ENCODE data around the gene RGL4.
"Not testable (repeated sequence)": the region's sequence is repeated elsewhere in the genome, so short reads cannot be mapped to it uniquely, and the experiment has no call there.

Gene RGL4

DNA sequence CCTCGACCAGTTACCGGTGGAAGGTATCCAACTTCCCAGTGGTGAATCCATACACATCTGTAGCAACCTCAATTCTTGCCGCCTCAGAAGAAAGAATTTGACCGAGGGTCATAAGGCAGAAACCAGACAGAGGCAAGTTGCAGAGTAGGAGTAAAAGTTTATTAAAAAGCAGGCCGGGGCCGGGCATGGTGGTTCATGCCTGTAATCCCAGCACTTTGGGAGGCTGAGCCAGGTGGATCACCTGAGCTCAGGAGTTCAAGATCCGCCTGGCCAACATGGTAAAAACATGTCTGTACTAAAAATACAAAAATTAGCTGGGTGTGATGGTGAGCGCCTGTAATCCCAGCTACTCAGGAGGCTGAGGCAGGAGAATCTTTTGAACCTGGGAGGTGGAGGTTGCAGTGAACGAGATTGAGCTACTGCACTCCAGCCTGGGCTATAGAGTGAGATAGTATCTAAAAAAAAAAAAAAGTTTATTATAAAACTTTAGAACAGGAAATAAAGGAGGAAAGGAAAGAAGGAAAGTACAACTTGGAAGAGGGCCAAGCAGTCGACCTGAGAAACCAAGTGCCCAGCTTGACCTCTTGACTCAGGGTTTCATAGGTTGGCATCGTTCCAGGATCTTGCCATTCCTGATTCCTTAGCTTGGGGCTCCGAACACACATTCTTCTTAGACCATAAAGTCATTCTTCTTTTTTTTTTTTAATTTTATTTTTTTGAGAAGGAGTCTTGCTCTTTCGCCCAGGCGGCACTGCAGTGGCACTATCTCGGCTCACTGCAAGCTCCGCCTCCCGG is 27.8 kb downstream of the RGL4 start:
- peaks cover 3 to 20% (median 13%) of the 10 kb centered on the region in 4 experiments for H3K4me1 ChIP-seq (ENCODE audit: control extremely low read depth in 1 of 4, control insufficient read depth in 4 of 4, insufficient read depth in 4 of 4, low read length in 3 of 4)
- H3K9me3 ChIP-seq (ENCODE audit: control extremely low read depth in 1 of 5, control insufficient read depth in 4 of 5, insufficient read depth in 2 of 5, low read depth in 1 of 5, low read length in 4 of 5): no peaks in the 10 kb centered on the region
- no peaks in the 10 kb centered on the region for H3K27me3 ChIP-seq (replicated peaks in 2 of 5; ENCODE audit: control insufficient read depth in 4 of 5, insufficient read depth in 5 of 5, low read length in 4 of 5)
- ChIA-PET POLR2A (interaction anchor here (0.6 to 0.8 kb wide), 5 partner anchors 9 to 183 kb away, joined by 3 to 5 read pairs (median 3); partner anchors contain the start of gene ZNF70), CTCF (no interaction called here)
- H3K36me3 ChIP-seq (ENCODE audit: control insufficient read depth in 4 of 4, insufficient read depth in 4 of 4, low read length in 3 of 4): peaks cover 3 to 14% (median 9%) of the 10 kb centered on the region in 4 experiments
- no peak for DNase-seq
- WGBS (ENCODE audit: insufficient coverage): 80% methylated on average over 7 of the region's 17 CpGs
- H3K27ac ChIP-seq (ENCODE audit: insufficient read depth in 1 of 2, low read depth in 1 of 2, low read length in 2 of 2, poor library complexity in 1 of 2, severe bottlenecking in 2 of 2): no peak overlapping the region
- no peak overlapping the region for H3K4me3 ChIP-seq (ENCODE audit: control insufficient read depth in 1 of 7, extremely low read depth in 1 of 7, insufficient read depth in 4 of 7, low read depth in 2 of 7, low read length in 6 of 7)

GRCh38 chr22:23720855-23721254 is 30.0 kb downstream of the RGL4 start:
- no peak for DNase-seq
- ChIA-PET POLR2A (interaction anchor here (0.6 kb wide), 1 partner anchor 25 kb away, joined by 3 read pairs; no protein-coding TSS in a partner anchor), CTCF (no interaction called here)
- Histone ChIP-seq H3K27me3 (replicated peaks in 2 of 5; ENCODE audit: control insufficient read depth in 4 of 5, insufficient read depth in 5 of 5, low read length in 4 of 5) (no peaks in the 10 kb centered on the region), H3K9me3 (ENCODE audit: control extremely low read depth in 1 of 5, control insufficient read depth in 4 of 5, insufficient read depth in 2 of 5, low read depth in 1 of 5, low read length in 4 of 5) (no peaks in the 10 kb centered on the region), H3K4me1 (ENCODE audit: control extremely low read depth in 1 of 4, control insufficient read depth in 4 of 4, insufficient read depth in 4 of 4, low read length in 3 of 4) (peaks cover under 1 to 16% (median 10%) of the 10 kb centered on the region in 4 experiments), H3K36me3 (ENCODE audit: control insufficient read depth in 4 of 4, insufficient read depth in 4 of 4, low read length in 3 of 4) (no peaks in the 10 kb centered on the region), H3K27ac (ENCODE audit: insufficient read depth in 1 of 2, low read depth in 1 of 2, low read length in 2 of 2, poor library complexity in 1 of 2, severe bottlenecking in 2 of 2) (no peak overlapping the region), H3K4me3 (ENCODE audit: control insufficient read depth in 1 of 7, extremely low read depth in 1 of 7, insufficient read depth in 4 of 7, low read depth in 2 of 7, low read length in 6 of 7) (no peak overlapping the region)
- 100% methylated on average over 5 of the region's 6 CpGs for WGBS (ENCODE audit: insufficient coverage)

DNA sequence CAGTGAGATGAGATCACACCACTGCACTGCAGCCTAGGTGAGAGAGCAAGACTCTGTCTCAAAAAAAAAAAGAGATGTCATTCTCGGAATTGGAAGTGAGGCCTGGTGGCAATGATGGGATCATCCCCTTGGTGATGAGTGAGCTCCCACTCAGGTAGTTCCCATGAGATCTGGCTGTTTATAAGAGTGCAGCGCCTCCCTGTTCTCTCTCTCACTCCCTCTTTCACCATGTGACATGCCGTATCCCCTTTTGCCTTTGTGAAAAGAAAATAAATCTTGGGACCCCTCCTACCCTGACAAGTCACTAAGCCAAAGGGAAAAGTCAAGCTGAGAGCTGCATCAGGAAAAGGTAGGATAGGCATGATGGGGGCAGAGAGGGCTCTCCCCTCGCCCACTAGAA is 31.3 kb downstream of the RGL4 start:
- WGBS (ENCODE audit: insufficient coverage): 83% methylated on average over 1 of the region's 4 CpGs
- H3K27me3 ChIP-seq (replicated peaks in 2 of 5; ENCODE audit: control insufficient read depth in 4 of 5, insufficient read depth in 5 of 5, low read length in 4 of 5): no peaks in the 10 kb centered on the region
- ChIA-PET CTCF (no interaction called here), POLR2A (no interaction called here)
- H3K36me3 ChIP-seq (ENCODE audit: control insufficient read depth in 4 of 4, insufficient read depth in 4 of 4, low read length in 3 of 4): no peaks in the 10 kb centered on the region
- no peak overlapping the region for H3K4me3 ChIP-seq (ENCODE audit: control insufficient read depth in 1 of 7, extremely low read depth in 1 of 7, insufficient read depth in 4 of 7, low read depth in 2 of 7, low read length in 6 of 7)
- no peaks in the 10 kb centered on the region for H3K9me3 ChIP-seq (ENCODE audit: control extremely low read depth in 1 of 5, control insufficient read depth in 4 of 5, insufficient read depth in 2 of 5, low read depth in 1 of 5, low read length in 4 of 5)
- peaks cover 0 to 4% (median 2%) of the 10 kb centered on the region in 4 experiments for H3K4me1 ChIP-seq (ENCODE audit: control extremely low read depth in 1 of 4, control insufficient read depth in 4 of 4, insufficient read depth in 4 of 4, low read length in 3 of 4)
- no peak overlapping the region for H3K27ac ChIP-seq (ENCODE audit: insufficient read depth in 1 of 2, low read depth in 1 of 2, low read length in 2 of 2, poor library complexity in 1 of 2, severe bottlenecking in 2 of 2)
- DNase-seq: no peak

DNA sequence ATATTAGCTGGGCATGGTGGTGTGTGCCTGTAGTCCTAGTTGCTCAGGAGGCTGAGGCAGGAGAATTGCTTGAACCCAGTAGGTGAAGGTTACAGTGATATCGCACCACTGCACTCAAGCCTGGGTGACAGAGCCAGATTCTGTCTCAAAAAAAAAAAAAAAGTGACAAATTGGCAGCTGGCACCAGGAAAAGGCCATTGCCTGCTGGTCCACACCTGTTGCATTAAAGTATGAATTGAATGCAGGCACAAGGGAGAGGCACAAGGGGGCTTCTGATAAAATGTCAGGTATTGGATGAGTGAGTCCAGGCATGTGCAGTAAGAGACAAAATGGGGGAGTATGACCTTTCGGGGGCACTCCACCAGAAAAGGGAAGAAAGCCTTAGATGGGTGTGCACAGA is 31.9 kb downstream of the RGL4 start:
- no peak for DNase-seq
- no peak overlapping the region for H3K4me3 ChIP-seq (ENCODE audit: control insufficient read depth in 1 of 7, extremely low read depth in 1 of 7, insufficient read depth in 4 of 7, low read depth in 2 of 7, low read length in 6 of 7)
- H3K36me3 ChIP-seq (ENCODE audit: control insufficient read depth in 4 of 4, insufficient read depth in 4 of 4, low read length in 3 of 4): no peaks in the 10 kb centered on the region
- H3K4me1 ChIP-seq (ENCODE audit: control extremely low read depth in 1 of 4, control insufficient read depth in 4 of 4, insufficient read depth in 4 of 4, low read length in 3 of 4): no peaks in the 10 kb centered on the region
- CTCF ChIA-PET: no interaction called here
- H3K9me3 ChIP-seq (ENCODE audit: control extremely low read depth in 1 of 5, control insufficient read depth in 4 of 5, insufficient read depth in 2 of 5, low read depth in 1 of 5, low read length in 4 of 5): no peaks in the 10 kb centered on the region
- H3K27me3 ChIP-seq (replicated peaks in 2 of 5; ENCODE audit: control insufficient read depth in 4 of 5, insufficient read depth in 5 of 5, low read length in 4 of 5): no peaks in the 10 kb centered on the region
- no peak overlapping the region for H3K27ac ChIP-seq (ENCODE audit: insufficient read depth in 1 of 2, low read depth in 1 of 2, low read length in 2 of 2, poor library complexity in 1 of 2, severe bottlenecking in 2 of 2)
- POLR2A ChIA-PET: no interaction called here
- 100% methylated on average over 2 of the region's 2 CpGs for WGBS (ENCODE audit: insufficient coverage)

DNA sequence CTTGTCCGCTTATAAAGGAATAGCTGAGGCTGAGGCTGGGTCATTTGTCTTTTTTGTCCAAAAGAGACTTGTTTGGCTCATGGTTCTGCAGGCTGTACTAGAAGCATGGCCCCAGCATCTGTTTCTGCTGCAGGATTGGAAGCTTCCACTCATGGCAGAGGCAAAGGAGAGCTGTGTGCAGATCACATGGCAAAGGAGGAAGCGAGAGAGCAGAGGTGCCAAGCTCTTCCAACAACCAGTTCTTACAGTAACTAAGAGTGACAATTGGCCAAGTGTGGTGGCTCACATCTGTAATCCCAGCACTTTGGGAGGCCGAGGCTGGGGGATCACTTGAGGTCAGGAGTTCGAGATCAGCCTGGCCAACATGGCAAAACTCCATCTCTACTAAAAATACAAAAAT is 37.3 kb downstream of the RGL4 start:
- 80% methylated on average over 2 of the region's 4 CpGs for WGBS (ENCODE audit: insufficient coverage)
- H3K4me1 ChIP-seq (ENCODE audit: control extremely low read depth in 1 of 4, control insufficient read depth in 4 of 4, insufficient read depth in 4 of 4, low read length in 3 of 4); H3K4me3 ChIP-seq (ENCODE audit: control insufficient read depth in 1 of 7, extremely low read depth in 1 of 7, insufficient read depth in 4 of 7, low read depth in 2 of 7, low read length in 6 of 7); H3K27ac ChIP-seq (ENCODE audit: insufficient read depth in 1 of 2, low read depth in 1 of 2, low read length in 2 of 2, poor library complexity in 1 of 2, severe bottlenecking in 2 of 2); H3K36me3 ChIP-seq (ENCODE audit: control insufficient read depth in 4 of 4, insufficient read depth in 4 of 4, low read length in 3 of 4); H3K27me3 ChIP-seq (replicated peaks in 2 of 5; ENCODE audit: control insufficient read depth in 4 of 5, insufficient read depth in 5 of 5, low read length in 4 of 5); H3K9me3 ChIP-seq (ENCODE audit: control extremely low read depth in 1 of 5, control insufficient read depth in 4 of 5, insufficient read depth in 2 of 5, low read depth in 1 of 5, low read length in 4 of 5); POLR2A ChIA-PET: not testable (repeated sequence)
- CTCF ChIA-PET: interaction anchor here (1.1 to 1.4 kb wide), 2 partner anchors 12 to 22 kb away, joined by 3 read pairs; partner anchors contain the start of gene ZNF70
- peak in 1 of 3 donors; percentile 12 for DNase-seq

DNA sequence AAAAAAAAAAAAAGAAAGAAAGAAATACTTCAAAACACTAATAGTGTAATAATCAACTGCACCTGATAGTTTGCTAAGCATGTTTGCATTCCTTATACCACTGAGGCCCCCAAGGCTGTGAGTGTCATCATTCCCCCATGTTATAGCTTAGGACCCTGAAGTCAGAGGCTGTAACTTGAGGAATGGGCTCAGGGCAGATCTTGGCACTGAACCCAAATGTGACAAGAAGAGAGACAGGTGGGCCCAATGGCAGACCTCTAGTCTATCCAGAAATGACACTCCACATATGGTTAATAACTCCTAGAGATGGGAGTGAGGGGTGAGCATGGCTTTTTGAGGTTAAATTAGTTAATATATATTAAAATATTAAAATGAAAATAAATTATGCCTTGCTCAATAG is 46.9 kb downstream of the RGL4 start:
- DNase-seq: no peak
- no peaks in the 10 kb centered on the region for H3K9me3 ChIP-seq (ENCODE audit: control extremely low read depth in 1 of 5, control insufficient read depth in 4 of 5, insufficient read depth in 2 of 5, low read depth in 1 of 5, low read length in 4 of 5)
- H3K4me3 ChIP-seq (ENCODE audit: control insufficient read depth in 1 of 7, extremely low read depth in 1 of 7, insufficient read depth in 4 of 7, low read depth in 2 of 7, low read length in 6 of 7): no peak overlapping the region
- ChIA-PET POLR2A (interaction anchor here (0.6 kb wide), 1 partner anchor 12 kb away, joined by 4 read pairs; no protein-coding TSS in a partner anchor), CTCF (interaction anchor here (0.8 to 1.1 kb wide), 4 partner anchors 18 to 123 kb away, joined by 3 read pairs; no protein-coding TSS in a partner anchor)
- peaks cover 3 to 19% (median 11%) of the 10 kb centered on the region in 4 experiments for H3K36me3 ChIP-seq (ENCODE audit: control insufficient read depth in 4 of 4, insufficient read depth in 4 of 4, low read length in 3 of 4)
- no peaks in the 10 kb centered on the region for H3K27me3 ChIP-seq (replicated peaks in 2 of 5; ENCODE audit: control insufficient read depth in 4 of 5, insufficient read depth in 5 of 5, low read length in 4 of 5)
- no peaks in the 10 kb centered on the region for H3K4me1 ChIP-seq (ENCODE audit: control extremely low read depth in 1 of 4, control insufficient read depth in 4 of 4, insufficient read depth in 4 of 4, low read length in 3 of 4)
- no peak overlapping the region for H3K27ac ChIP-seq (ENCODE audit: insufficient read depth in 1 of 2, low read depth in 1 of 2, low read length in 2 of 2, poor library complexity in 1 of 2, severe bottlenecking in 2 of 2)

GRCh38 chr22:23742505-23743264 is 51.9 kb downstream of the RGL4 start:
- no peak overlapping the region for H3K4me3 ChIP-seq (ENCODE audit: control insufficient read depth in 1 of 7, extremely low read depth in 1 of 7, insufficient read depth in 4 of 7, low read depth in 2 of 7, low read length in 6 of 7)
- peaks cover 12 to 46% (median 30%) of the 10 kb centered on the region in 4 experiments for H3K36me3 ChIP-seq (ENCODE audit: control insufficient read depth in 4 of 4, insufficient read depth in 4 of 4, low read length in 3 of 4)
- WGBS (ENCODE audit: insufficient coverage): 100% methylated on average over 2 of the region's 7 CpGs
- no peaks in the 10 kb centered on the region for H3K9me3 ChIP-seq (ENCODE audit: control extremely low read depth in 1 of 5, control insufficient read depth in 4 of 5, insufficient read depth in 2 of 5, low read depth in 1 of 5, low read length in 4 of 5)
- peaks cover 2 to 13% (median 6%) of the 10 kb centered on the region in 4 experiments for H3K4me1 ChIP-seq (ENCODE audit: control extremely low read depth in 1 of 4, control insufficient read depth in 4 of 4, insufficient read depth in 4 of 4, low read length in 3 of 4)
- no peak for DNase-seq
- ChIA-PET POLR2A (no interaction called here), CTCF (no interaction called here)
- no peak overlapping the region for H3K27ac ChIP-seq (ENCODE audit: insufficient read depth in 1 of 2, low read depth in 1 of 2, low read length in 2 of 2, poor library complexity in 1 of 2, severe bottlenecking in 2 of 2)
- H3K27me3 ChIP-seq (replicated peaks in 2 of 5; ENCODE audit: control insufficient read depth in 4 of 5, insufficient read depth in 5 of 5, low read length in 4 of 5): no peaks in the 10 kb centered on the region
